ENCODE data around the gene CLDN22.

GRCh38 chr4:183328832-183329231 is 8.8 kb upstream of the CLDN22 start:
- TF ChIP-seq CTCF (IDR thresholded peaks at IDR 0.05 in 2 of 3, conservative IDR thresholded peaks at IDR 0.05 in 1 of 3; ENCODE audit: control insufficient read depth in 2 of 3, extremely low read depth in 1 of 3, insufficient read depth in 1 of 3, low read depth in 3 of 3, low read length in 3 of 3) (no peak), SPI1 (IDR thresholded peaks at IDR 0.05; ENCODE audit: borderline replicate concordance, insufficient read depth, low read depth, low read length) (no peak), E2F4 (IDR thresholded peaks at IDR 0.05; ENCODE audit: low read depth, low read length) (no peak), MAX (IDR thresholded peaks at IDR 0.05; ENCODE audit: low read depth, low read length) (no peak), POLR2AphosphoS2 (IDR thresholded peaks at IDR 0.05; ENCODE audit: low read depth, low read length) (no peak), SP1 (IDR thresholded peaks at IDR 0.05; ENCODE audit: low read depth, low read length) (no peak), EZH2 (IDR thresholded peaks at IDR 0.05; ENCODE audit: borderline replicate concordance, control insufficient read depth, low read depth, low read length) (no peak), IKZF2 (IDR thresholded peaks at IDR 0.05) (no peak)

Data from GM12878 (cell line).